ENCODE data around the gene SLC2A9.

SLC2A9 gene

DNA sequence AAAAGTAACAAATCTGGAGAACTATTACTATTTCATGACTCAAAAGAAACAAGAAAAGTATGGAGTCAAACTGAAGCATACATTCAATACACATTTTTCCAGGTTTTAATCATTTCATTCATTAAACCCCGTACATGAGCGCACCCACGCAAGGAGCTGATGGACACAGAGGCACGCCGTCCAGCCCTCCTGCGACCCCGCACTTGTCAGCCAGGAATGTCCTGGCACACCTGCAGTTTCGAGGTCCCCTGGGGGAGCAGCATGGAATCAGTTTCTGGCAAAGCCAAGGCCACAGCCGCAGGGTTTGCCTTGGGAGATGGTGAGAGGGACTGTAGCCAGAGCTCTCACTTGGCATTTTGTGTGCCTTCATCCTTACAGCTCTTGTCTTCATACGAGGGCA, 12.8 kb upstream of the SLC2A9 start:
- TF ChIP-seq EZH2phosphoT487 (IDR thresholded peaks at IDR 0.05; ENCODE audit: borderline replicate concordance), result no peak
- TF ChIP-seq, protein P1, sequence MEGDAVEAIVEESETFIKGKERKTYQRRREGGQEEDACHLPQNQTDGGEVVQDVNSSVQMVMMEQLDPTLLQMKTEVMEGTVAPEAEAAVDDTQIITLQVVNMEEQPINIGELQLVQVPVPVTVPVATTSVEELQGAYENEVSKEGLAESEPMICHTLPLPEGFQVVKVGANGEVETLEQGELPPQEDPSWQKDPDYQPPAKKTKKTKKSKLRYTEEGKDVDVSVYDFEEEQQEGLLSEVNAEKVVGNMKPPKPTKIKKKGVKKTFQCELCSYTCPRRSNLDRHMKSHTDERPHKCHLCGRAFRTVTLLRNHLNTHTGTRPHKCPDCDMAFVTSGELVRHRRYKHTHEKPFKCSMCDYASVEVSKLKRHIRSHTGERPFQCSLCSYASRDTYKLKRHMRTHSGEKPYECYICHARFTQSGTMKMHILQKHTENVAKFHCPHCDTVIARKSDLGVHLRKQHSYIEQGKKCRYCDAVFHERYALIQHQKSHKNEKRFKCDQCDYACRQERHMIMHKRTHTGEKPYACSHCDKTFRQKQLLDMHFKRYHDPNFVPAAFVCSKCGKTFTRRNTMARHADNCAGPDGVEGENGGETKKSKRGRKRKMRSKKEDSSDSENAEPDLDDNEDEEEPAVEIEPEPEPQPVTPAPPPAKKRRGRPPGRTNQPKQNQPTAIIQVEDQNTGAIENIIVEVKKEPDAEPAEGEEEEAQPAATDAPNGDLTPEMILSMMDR (conservative IDR thresholded peaks at IDR 0.05; ENCODE audit: low read length), result no peak
- H3K9me2 ChIP-seq (replicated peaks; ENCODE audit: low read depth, low read length), result no peaks in the 10 kb centered on the region
- no peaks in the 10 kb centered on the region for H3K4me1 ChIP-seq (ENCODE audit: insufficient read depth, low read length, poor library complexity, severe bottlenecking)
- H3K79me2 ChIP-seq (ENCODE audit: insufficient read depth, low read length), result no peaks in the 10 kb centered on the region
- H2AFZ ChIP-seq (ENCODE audit: low read length), result no peak overlapping the region
- no peak overlapping the region for H3K4me3 ChIP-seq (ENCODE audit: low read length, poor library complexity, severe bottlenecking)
- peaks cover 4% of the 10 kb centered on the region for H3K27me3 ChIP-seq (ENCODE audit: insufficient read depth, low read length, poor library complexity, severe bottlenecking)
- no peaks in the 10 kb centered on the region for H3F3A ChIP-seq (ENCODE audit: low read depth)
- no peak overlapping the region for H3K4me2 ChIP-seq (ENCODE audit: low read depth, low read length, poor library complexity, severe bottlenecking)
- no peaks in the 10 kb centered on the region for H3K36me3 ChIP-seq (ENCODE audit: insufficient read depth, low read length)
- no peaks in the 10 kb centered on the region for H3K9me3 ChIP-seq (ENCODE audit: insufficient read depth, low read depth, low read length)
- no peaks in the 10 kb centered on the region for H4K20me1 ChIP-seq (ENCODE audit: insufficient read depth, low read length, poor library complexity, severe bottlenecking)
- H3K9ac ChIP-seq (ENCODE audit: low read depth, low read length, poor library complexity, severe bottlenecking), result no peak overlapping the region

DNA sequence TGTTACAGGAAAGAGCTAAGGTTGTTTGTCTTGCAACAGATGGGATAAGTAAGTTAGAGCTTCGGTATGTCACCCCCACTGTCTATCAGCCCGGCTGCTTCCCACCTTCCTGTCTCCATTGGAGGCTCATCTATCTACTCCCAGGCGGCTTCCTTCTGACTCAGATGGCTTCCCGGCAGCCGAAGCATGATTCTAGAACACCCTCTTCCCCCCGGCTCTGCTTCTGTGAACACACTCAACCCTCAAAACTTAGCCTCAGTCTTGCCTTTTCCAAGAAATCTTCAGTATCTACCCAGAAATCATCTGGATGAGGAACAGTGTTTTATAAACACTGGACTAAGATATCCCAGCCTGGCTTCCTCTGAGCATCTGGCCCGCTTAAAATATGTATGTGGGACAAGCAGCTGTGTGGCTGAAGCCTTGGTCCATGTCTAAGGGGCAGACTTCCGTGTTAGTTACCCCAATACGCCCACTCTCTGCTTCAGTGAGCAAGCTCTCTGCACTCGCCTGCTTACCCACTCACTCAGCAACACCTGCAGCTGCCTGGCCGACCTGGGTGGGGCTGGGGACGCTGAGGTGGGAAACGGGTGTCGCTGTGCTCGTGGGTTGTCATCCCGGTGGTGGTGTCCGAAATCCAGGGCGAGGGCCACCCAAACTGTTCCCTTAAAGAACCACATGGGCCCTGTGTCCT, 12.0 kb upstream of the SLC2A9 start:
- Histone ChIP-seq H3K4me1 (ENCODE audit: insufficient read depth, low read length, poor library complexity, severe bottlenecking) (no peaks in the 10 kb centered on the region), H3K36me3 (ENCODE audit: insufficient read depth, low read length) (no peaks in the 10 kb centered on the region), H3K9me3 (ENCODE audit: insufficient read depth, low read depth, low read length) (no peaks in the 10 kb centered on the region), H3K4me2 (ENCODE audit: low read depth, low read length, poor library complexity, severe bottlenecking) (no peak overlapping the region), H2AFZ (ENCODE audit: low read length) (no peak overlapping the region), H3F3A (ENCODE audit: low read depth) (no peaks in the 10 kb centered on the region), H3K27me3 (ENCODE audit: insufficient read depth, low read length, poor library complexity, severe bottlenecking) (no peaks in the 10 kb centered on the region), H3K79me2 (ENCODE audit: insufficient read depth, low read length) (no peaks in the 10 kb centered on the region), H4K20me1 (ENCODE audit: insufficient read depth, low read length, poor library complexity, severe bottlenecking) (no peaks in the 10 kb centered on the region), H3K4me3 (ENCODE audit: low read length, poor library complexity, severe bottlenecking) (no peak overlapping the region), H3K9me2 (replicated peaks; ENCODE audit: low read depth, low read length) (no peaks in the 10 kb centered on the region), H3K9ac (ENCODE audit: low read depth, low read length, poor library complexity, severe bottlenecking) (no peak overlapping the region)
- TF ChIP-seq EZH2phosphoT487 (IDR thresholded peaks at IDR 0.05; ENCODE audit: borderline replicate concordance), result no peak
- TF ChIP-seq, protein P1 (conservative IDR thresholded peaks at IDR 0.05; ENCODE audit: low read length), result no peak

DNA sequence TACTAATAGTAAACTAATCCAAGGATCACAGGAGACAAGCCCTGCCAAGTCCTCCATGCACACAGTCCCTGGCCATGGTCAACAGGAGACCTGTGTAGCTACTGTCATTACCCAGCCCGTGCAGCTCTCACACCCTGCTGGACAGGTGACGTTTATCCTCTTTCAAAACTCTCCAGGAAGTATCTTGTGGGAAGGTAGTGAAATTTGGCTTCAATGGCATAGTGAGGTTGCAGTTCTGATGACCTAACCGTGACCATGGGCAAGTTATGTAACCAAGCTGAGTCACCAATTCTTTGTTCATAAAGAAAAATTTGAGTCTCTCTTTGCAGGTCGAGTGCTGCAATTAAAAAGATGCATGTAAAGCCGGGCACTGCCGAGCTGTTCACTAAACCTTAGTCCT, 11.3 kb upstream of the SLC2A9 start:
- Histone ChIP-seq H3K9ac (ENCODE audit: low read depth, low read length, poor library complexity, severe bottlenecking) (no peak overlapping the region), H2AFZ (ENCODE audit: low read length) (no peak overlapping the region), H4K20me1 (ENCODE audit: insufficient read depth, low read length, poor library complexity, severe bottlenecking) (no peaks in the 10 kb centered on the region), H3K4me3 (ENCODE audit: low read length, poor library complexity, severe bottlenecking) (no peak overlapping the region), H3K79me2 (ENCODE audit: insufficient read depth, low read length) (no peaks in the 10 kb centered on the region), H3K4me2 (ENCODE audit: low read depth, low read length, poor library complexity, severe bottlenecking) (no peak overlapping the region), H3K27me3 (ENCODE audit: insufficient read depth, low read length, poor library complexity, severe bottlenecking) (no peaks in the 10 kb centered on the region), H3K9me2 (replicated peaks; ENCODE audit: low read depth, low read length) (no peaks in the 10 kb centered on the region), H3K36me3 (ENCODE audit: insufficient read depth, low read length) (no peaks in the 10 kb centered on the region), H3K9me3 (ENCODE audit: insufficient read depth, low read depth, low read length) (no peaks in the 10 kb centered on the region), H3K4me1 (ENCODE audit: insufficient read depth, low read length, poor library complexity, severe bottlenecking) (no peaks in the 10 kb centered on the region), H3F3A (ENCODE audit: low read depth) (no peaks in the 10 kb centered on the region)
- TF ChIP-seq EZH2phosphoT487 (IDR thresholded peaks at IDR 0.05; ENCODE audit: borderline replicate concordance), result no peak
- TF ChIP-seq, protein P1 (conservative IDR thresholded peaks at IDR 0.05; ENCODE audit: low read length), result no peak

Measured in Loucy (cell line).